Liver (tissue), 9 donors: Measurements from ENCODE around the gene TCF7L2. TPM values are rescaled to one million over a fixed set of nuclear protein-coding genes. Genes with fewer than 3 reads are reported as not detected.

Experiments used
- DNase-seq: peaks from one replicate; pipeline ENCODE4 v3.0.0-alpha.2; 2017; ENCODE audit warnings: low spot score
- H3K27ac ChIP-seq, 2 donors: one replicate each; pipeline ENCODE4 v1.7.0; 2013; ENCODE audit warnings: inconsistent platforms in 2 of 2, low read length in 2 of 2, control low read depth in 1 of 2, low read depth in 1 of 2, mild to moderate bottlenecking in 1 of 2
- H3K27me3 ChIP-seq, 4 donors: one replicate each; pipeline versions ENCODE4 v1.6.1 to v1.7.0; 2013; ENCODE audit warnings: low read length in 3 of 4, inconsistent platforms in 1 of 4, mild to moderate bottlenecking in 1 of 4, moderate library complexity in 1 of 4; ENCODE audit not compliant: control insufficient read depth in 4 of 4, insufficient read depth in 4 of 4
- H3K36me3 ChIP-seq, 4 donors: one replicate each; pipeline versions ENCODE4 v1.6.1 to v1.7.0; 2013; ENCODE audit warnings: low read length in 3 of 4, mild to moderate bottlenecking in 3 of 4, low read depth in 1 of 4, moderate library complexity in 1 of 4; ENCODE audit not compliant: control insufficient read depth in 4 of 4, insufficient read depth in 3 of 4
- H3K4me1 ChIP-seq, 4 donors: one replicate each; pipeline versions ENCODE4 v1.6.1 to v1.7.0; 2013; ENCODE audit warnings: low read length in 3 of 4, mild to moderate bottlenecking in 3 of 4, moderate library complexity in 1 of 4; ENCODE audit not compliant: control insufficient read depth in 4 of 4, insufficient read depth in 4 of 4
- H3K4me3 ChIP-seq, 3 donors: one replicate each; pipeline versions ENCODE4 v1.6.1 to v1.7.0; 2013; ENCODE audit warnings: low read length in 3 of 3, control low read depth in 1 of 3, low read depth in 1 of 3, mild to moderate bottlenecking in 1 of 3
- H3K9ac ChIP-seq, 2 donors: one replicate each; pipeline ENCODE4 v1.7.0; 2013; ENCODE audit warnings: low read length in 2 of 2, mild to moderate bottlenecking in 2 of 2, moderate library complexity in 2 of 2, control low read depth in 1 of 2, low read depth in 1 of 2
- H3K9me3 ChIP-seq, 4 donors: one replicate each; pipeline versions ENCODE4 v1.6.1 to v1.7.0; 2013; ENCODE audit warnings: low read length in 3 of 4; ENCODE audit not compliant: control insufficient read depth in 4 of 4
- EGR1 ChIP-seq, 2 donors: IDR thresholded peaks; 2 replicates each; pipeline ENCODE4 v1.6.1; 2016 to 2018; ENCODE audit warnings: antibody characterized with exemption in 2 of 2, low read depth in 2 of 2
- FOXA1 ChIP-seq: IDR thresholded peaks from 2 replicates; pipeline ENCODE4 v1.6.1; 2016; ENCODE audit warnings: antibody characterized with exemption
- FOXA2 ChIP-seq: IDR thresholded peaks from 2 replicates; pipeline ENCODE4 v1.6.1; 2016; ENCODE audit warnings: antibody characterized with exemption
- GABPA ChIP-seq, 2 donors: IDR thresholded peaks in 1 of 2; conservative IDR thresholded peaks in 1 of 2; 2 replicates each; pipeline ENCODE4 v1.6.1; 2016; ENCODE audit warnings: antibody characterized with exemption in 2 of 2, mild to moderate bottlenecking in 1 of 2, moderate library complexity in 1 of 2
- HNF4A ChIP-seq, 2 donors: conservative IDR thresholded peaks; 2 replicates each; pipeline ENCODE4 v1.6.1; 2016; ENCODE audit warnings: antibody characterized with exemption in 2 of 2, mild to moderate bottlenecking in 2 of 2
- HNF4G ChIP-seq: IDR thresholded peaks from 2 replicates; pipeline ENCODE4 v1.6.1; 2016; ENCODE audit warnings: antibody characterized with exemption
- JUND ChIP-seq, 2 donors: IDR thresholded peaks; 2 replicates each; pipeline ENCODE4 v1.6.1; 2016; ENCODE audit warnings: antibody characterized with exemption in 2 of 2
- NR2F2 ChIP-seq: IDR thresholded peaks from 2 replicates; pipeline ENCODE4 v1.6.1; 2016; ENCODE audit warnings: antibody characterized with exemption
- RAD21 ChIP-seq, 2 donors: IDR thresholded peaks; 2 replicates each; pipeline ENCODE4 v1.6.1; 2016; ENCODE audit warnings: antibody characterized with exemption in 2 of 2, mild to moderate bottlenecking in 2 of 2
- RXRA ChIP-seq, 2 donors: IDR thresholded peaks; 2 replicates each; pipeline ENCODE4 v1.6.1; 2017 to 2018; ENCODE audit warnings: antibody characterized with exemption in 2 of 2, mild to moderate bottlenecking in 1 of 2
- SP1 ChIP-seq: IDR thresholded peaks from 2 replicates; pipeline ENCODE4 v1.6.1; 2018; ENCODE audit warnings: antibody characterized with exemption, mild to moderate bottlenecking
- YY1 ChIP-seq: IDR thresholded peaks from 2 replicates; pipeline ENCODE4 v1.6.1; 2016; ENCODE audit warnings: antibody characterized with exemption, mild to moderate bottlenecking
- WGBS: extraction: QIAGEN DNeasy Blood & Tissue Kit; methylation state at CpG from one replicate; pipeline ENCODE4 v1.1.7; 2013; 5-methylcytosine and 5-hydroxymethylcytosine counted together
- polyA plus RNA-seq, 2 donors: library from polyadenylated mRNA; stranded (reverse) in 1 of 2; unstranded in 1 of 2; fragments of 200-250 nt in 1 of 2; fragments of >200 nt in 1 of 2; fragmentation: Nextera tagmentation in 1 of 2; extraction: Ambion mirVana in 1 of 2; gene quantifications; one replicate each; pipeline versions ENCODE4 v1.2.1 to v1.2.3, GENCODE V29; 2013 to 2015
- total RNA-seq, 2 donors: library from RNA; depleted of rRNA; stranded (reverse); fragments of >200 nt; gene quantifications; one replicate each; pipeline ENCODE4 v1.2.3, GENCODE V29; 2014
- TF ChIP-seq, protein P1 (sequence below): IDR thresholded peaks from 2 replicates; pipeline ENCODE4 v1.6.1; 2016; ENCODE audit warnings: antibody characterized with exemption
- TF ChIP-seq, protein P2 (sequence below): IDR thresholded peaks from 2 replicates; pipeline ENCODE4 v1.6.1; 2016; ENCODE audit warnings: antibody characterized with exemption, mild to moderate bottlenecking
- TF ChIP-seq, protein P3 (sequence below): IDR thresholded peaks from 2 replicates; pipeline ENCODE4 v1.6.1; 2016; ENCODE audit warnings: antibody characterized with exemption
- TF ChIP-seq, protein P4 (sequence below): IDR thresholded peaks from 2 replicates; pipeline ENCODE4 v1.6.1; 2016; ENCODE audit warnings: antibody characterized with exemption
- donor health status: healthy.
- donor health status: healthy.
- donor health status: healthy.
- donor health status: healthy.
- donor health status: healthy.

TCF7L2 gene
- total and polyA plus RNA-seq, 4 donors: 4.9 to 18.0 (median 8.3) TPM

DNA sequence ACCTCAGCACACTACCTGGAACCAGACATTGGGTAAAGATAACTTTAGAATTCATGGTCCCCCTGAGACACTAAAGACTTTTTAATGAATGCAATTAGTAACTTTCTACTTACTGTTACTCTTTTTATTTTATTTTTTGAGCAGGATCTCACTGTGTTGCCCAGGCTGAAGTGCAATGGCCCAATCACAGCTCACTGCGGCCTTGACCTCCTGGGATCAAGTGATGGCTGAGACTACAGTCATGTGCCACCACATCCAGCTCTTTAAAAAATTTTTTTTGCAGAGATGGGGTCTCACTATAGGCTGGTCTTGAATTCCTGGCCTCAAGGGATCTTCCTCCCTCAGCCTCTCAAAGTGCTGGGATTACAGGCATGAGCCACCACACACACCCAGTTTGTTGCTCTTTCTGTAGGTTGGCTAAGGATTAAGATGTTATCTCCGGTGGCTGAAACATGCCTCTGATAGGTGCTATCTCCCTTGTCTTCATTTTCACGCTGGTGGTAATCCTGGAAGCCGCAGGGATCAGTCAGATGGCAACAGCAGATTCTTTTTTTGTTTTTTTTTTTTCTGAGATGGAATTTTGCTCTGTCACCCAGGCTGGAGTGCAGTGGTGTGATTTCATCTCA is 128.3 kb downstream of the TCF7L2 start:
- Histone ChIP-seq H3K36me3 (no peaks in the 10 kb centered on the region), H3K4me1 (peaks cover 0 to 3% (median 1%) of the 10 kb centered on the region in 4 donors), H3K9me3 (no peaks in the 10 kb centered on the region), H3K9ac (no peak overlapping the region), H3K27ac (no peak overlapping the region), H3K4me3 (no peak overlapping the region), H3K27me3 (no peaks in the 10 kb centered on the region)
- DNase-seq: no peak
- TF ChIP-seq, protein P1, sequence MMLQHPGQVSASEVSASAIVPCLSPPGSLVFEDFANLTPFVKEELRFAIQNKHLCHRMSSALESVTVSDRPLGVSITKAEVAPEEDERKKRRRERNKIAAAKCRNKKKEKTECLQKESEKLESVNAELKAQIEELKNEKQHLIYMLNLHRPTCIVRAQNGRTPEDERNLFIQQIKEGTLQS: no peak
- no peak for TF ChIP-seq NR2F2
- TF ChIP-seq, protein P2, sequence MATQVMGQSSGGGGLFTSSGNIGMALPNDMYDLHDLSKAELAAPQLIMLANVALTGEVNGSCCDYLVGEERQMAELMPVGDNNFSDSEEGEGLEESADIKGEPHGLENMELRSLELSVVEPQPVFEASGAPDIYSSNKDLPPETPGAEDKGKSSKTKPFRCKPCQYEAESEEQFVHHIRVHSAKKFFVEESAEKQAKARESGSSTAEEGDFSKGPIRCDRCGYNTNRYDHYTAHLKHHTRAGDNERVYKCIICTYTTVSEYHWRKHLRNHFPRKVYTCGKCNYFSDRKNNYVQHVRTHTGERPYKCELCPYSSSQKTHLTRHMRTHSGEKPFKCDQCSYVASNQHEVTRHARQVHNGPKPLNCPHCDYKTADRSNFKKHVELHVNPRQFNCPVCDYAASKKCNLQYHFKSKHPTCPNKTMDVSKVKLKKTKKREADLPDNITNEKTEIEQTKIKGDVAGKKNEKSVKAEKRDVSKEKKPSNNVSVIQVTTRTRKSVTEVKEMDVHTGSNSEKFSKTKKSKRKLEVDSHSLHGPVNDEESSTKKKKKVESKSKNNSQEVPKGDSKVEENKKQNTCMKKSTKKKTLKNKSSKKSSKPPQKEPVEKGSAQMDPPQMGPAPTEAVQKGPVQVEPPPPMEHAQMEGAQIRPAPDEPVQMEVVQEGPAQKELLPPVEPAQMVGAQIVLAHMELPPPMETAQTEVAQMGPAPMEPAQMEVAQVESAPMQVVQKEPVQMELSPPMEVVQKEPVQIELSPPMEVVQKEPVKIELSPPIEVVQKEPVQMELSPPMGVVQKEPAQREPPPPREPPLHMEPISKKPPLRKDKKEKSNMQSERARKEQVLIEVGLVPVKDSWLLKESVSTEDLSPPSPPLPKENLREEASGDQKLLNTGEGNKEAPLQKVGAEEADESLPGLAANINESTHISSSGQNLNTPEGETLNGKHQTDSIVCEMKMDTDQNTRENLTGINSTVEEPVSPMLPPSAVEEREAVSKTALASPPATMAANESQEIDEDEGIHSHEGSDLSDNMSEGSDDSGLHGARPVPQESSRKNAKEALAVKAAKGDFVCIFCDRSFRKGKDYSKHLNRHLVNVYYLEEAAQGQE: no peak
- no peak for TF ChIP-seq SP1
- TF ChIP-seq RXRA (IDR thresholded peaks at IDR 0.05): no peak
- no peak for TF ChIP-seq RAD21 (IDR thresholded peaks at IDR 0.05)
- TF ChIP-seq EGR1 (IDR thresholded peaks at IDR 0.05; ENCODE audit: low read depth in 2 of 2): no peak
- TF ChIP-seq, protein P3, sequence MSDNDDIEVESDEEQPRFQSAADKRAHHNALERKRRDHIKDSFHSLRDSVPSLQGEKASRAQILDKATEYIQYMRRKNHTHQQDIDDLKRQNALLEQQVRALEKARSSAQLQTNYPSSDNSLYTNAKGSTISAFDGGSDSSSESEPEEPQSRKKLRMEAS: no peak
- TF ChIP-seq HNF4A (conservative IDR thresholded peaks at IDR 0.05): no peak
- TF ChIP-seq FOXA1: no peak
- no peak for TF ChIP-seq GABPA (IDR thresholded peaks at IDR 0.05 in 1 of 2, conservative IDR thresholded peaks at IDR 0.05 in 1 of 2)
- WGBS: 96% methylated on average over 4 of the region's 4 CpGs

DNA sequence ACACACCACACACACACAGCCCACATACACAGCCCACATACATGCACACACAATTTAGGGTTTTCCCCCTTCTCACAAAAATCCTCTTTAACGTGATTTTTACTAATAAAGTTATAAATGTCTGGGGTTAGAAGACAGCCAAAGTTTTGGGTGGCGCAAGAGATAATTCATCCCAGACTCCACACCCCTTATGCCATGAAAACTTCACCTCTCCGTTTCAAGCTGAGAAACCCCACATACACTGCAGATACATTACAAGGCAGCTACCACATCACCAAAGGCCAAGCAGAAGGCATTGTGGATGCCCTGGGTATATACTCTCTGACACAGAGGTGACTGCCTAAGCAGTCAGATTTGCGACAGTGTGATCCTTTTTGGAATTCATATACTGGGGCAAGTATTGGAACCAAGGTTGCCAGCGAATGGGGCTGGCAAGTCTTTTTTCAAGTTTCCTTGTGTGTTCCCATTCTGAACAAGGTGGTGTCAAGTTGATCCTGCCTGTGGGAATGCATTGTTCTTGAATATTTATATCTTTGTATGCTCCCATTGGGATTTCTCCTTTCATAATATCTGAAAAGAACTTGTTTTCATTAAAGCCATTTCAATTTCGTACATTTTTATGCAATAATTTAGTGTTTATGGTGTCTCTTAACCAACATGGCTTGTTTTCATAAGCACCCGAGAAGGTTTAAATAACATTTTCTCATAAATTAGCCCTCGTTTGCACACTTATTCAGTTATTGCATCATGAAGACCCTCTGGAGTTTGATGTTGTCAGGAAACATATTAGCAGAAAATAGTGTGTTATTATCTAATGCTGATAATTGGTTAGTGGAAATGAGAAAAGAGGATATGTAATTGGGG is 130.2 kb downstream of the TCF7L2 start:
- WGBS: 94% methylated on average over 8 of the region's 8 CpGs
- no peaks in the 10 kb centered on the region for H3K4me1 ChIP-seq
- no peak for TF ChIP-seq RAD21 (IDR thresholded peaks at IDR 0.05)
- TF ChIP-seq, protein P1: no peak
- TF ChIP-seq, protein P2: no peak
- TF ChIP-seq, protein P4, sequence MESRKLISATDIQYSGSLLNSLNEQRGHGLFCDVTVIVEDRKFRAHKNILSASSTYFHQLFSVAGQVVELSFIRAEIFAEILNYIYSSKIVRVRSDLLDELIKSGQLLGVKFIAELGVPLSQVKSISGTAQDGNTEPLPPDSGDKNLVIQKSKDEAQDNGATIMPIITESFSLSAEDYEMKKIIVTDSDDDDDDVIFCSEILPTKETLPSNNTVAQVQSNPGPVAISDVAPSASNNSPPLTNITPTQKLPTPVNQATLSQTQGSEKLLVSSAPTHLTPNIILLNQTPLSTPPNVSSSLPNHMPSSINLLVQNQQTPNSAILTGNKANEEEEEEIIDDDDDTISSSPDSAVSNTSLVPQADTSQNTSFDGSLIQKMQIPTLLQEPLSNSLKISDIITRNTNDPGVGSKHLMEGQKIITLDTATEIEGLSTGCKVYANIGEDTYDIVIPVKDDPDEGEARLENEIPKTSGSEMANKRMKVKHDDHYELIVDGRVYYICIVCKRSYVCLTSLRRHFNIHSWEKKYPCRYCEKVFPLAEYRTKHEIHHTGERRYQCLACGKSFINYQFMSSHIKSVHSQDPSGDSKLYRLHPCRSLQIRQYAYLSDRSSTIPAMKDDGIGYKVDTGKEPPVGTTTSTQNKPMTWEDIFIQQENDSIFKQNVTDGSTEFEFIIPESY: no peak
- no peak for TF ChIP-seq JUND (IDR thresholded peaks at IDR 0.05)
- TF ChIP-seq HNF4A (conservative IDR thresholded peaks at IDR 0.05): no peak
- TF ChIP-seq, protein P3: no peak
- TF ChIP-seq RXRA (IDR thresholded peaks at IDR 0.05): no peak
- TF ChIP-seq FOXA2: no peak
- no peak for TF ChIP-seq HNF4G
- TF ChIP-seq EGR1 (IDR thresholded peaks at IDR 0.05; ENCODE audit: low read depth in 2 of 2): no peak
- TF ChIP-seq NR2F2: no peak
- TF ChIP-seq YY1: no peak
- TF ChIP-seq GABPA (IDR thresholded peaks at IDR 0.05 in 1 of 2, conservative IDR thresholded peaks at IDR 0.05 in 1 of 2): no peak

More for the DNA sequence above, 130.2 kb downstream of the TCF7L2 start:
- Histone ChIP-seq H3K4me3 (no peak overlapping the region), H3K27me3 (no peaks in the 10 kb centered on the region), H3K27ac (no peak overlapping the region), H3K9ac (no peak overlapping the region), H3K9me3 (no peaks in the 10 kb centered on the region), H3K36me3 (peaks cover 0 to 1% (median 0%) of the 10 kb centered on the region in 4 donors)
- no peak for DNase-seq
